Adipose tissue (tissue), 3 donors: ENCODE data around the gene SAP25. TPM values are rescaled to one million over a fixed set of nuclear protein-coding genes. Genes with fewer than 3 reads are reported as not detected.

Experiments
- H3K27ac ChIP-seq: one replicate; pipeline ENCODE4 v1.5.1; 2013; ENCODE audit warnings: low read depth, low read length
- WGBS, 3 donors: extraction: QIAGEN DNeasy Blood & Tissue Kit; methylation state at CpG; one replicate each; pipeline ENCODE4 v1.1.7; 2013; 5-methylcytosine and 5-hydroxymethylcytosine counted together
- polyA plus RNA-seq, 3 donors: library from polyadenylated mRNA; stranded (reverse); fragments of 200-250 nt; gene quantifications; one replicate each; pipeline ENCODE4 v1.2.3, GENCODE V29; 2013
- donor health status: healthy with polysubstance abuse.
- donor health status: Bipolar disorder and iron deficiency.
- donor health status: healthy.

Gene SAP25
- 1 to 10 TPM; 2.5 to 4.3 (median 2.9) TPM for polyA plus RNA-seq

DNA sequence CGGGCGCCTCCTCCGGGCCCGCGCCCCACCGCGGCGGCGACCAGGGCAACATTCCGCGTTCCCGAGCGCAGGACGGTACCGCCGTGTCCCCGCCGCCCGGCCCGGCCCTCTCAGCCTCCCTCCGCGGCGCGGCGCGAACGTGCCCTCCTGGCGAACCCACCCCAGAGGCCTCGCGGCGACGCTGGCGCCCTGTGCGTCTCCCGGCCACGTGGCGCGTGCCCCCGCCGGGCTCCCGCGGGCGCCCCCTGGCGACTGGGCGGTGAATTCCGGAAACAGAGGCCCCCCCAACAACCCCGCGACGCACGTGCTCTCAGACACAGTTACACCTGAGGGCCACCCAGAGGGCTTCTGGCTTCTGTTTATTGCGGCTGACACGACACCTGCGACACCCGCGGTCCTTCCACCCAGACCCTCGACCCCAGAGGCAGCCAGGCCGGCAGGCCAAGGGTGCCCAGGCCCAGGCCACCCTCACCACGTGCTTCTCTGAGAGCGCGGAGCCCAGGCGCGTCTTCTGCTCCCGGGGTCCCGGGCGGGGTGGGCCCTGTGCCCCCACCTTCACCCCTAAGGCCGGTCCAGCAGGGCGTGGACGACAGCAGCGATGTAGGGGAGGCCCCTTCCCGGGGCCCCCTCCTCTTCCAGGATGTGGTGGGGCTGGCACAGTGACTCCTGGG, at the start of gene SAP25:
Gene SAP25, minus strand, starts transcription at position 210 of the 671 bp plus-strand sequence. Its CDS starts 158 bp downstream, at position 52.
- 90 to 95% (median 95%) methylated on average over 65 to 70 of the region's 70 CpGs for WGBS, 3 donors

DNA sequence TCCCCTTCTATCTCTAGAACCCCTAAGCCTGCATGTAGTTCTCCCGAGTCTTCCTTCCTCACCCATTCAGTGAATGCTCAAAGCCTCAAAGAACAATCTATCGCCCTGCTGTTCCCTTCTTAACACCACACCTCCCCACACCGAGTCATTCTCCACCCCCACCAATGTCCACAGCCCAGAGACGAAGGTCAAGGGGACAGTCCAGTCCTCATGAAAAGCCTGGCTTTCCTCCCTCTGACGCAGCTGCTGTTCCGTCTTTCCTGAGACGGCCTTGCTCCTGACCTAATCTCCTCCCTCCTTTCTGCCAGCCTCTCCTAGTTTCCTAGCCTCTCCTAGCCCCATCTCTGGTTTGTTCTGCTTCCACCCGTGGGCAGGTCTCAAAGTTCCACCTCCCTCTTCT, 47.9 kb upstream of the SAP25 start:
- WGBS, 3 donors, result 54 to 83% (median 83%) methylated on average over 8 of the region's 8 CpGs
- no peak overlapping the region for H3K27ac ChIP-seq

More for the DNA sequence above, at the start of gene SAP25:
- no peak within 1 kb of the TSS for H3K27ac ChIP-seq

DNA sequence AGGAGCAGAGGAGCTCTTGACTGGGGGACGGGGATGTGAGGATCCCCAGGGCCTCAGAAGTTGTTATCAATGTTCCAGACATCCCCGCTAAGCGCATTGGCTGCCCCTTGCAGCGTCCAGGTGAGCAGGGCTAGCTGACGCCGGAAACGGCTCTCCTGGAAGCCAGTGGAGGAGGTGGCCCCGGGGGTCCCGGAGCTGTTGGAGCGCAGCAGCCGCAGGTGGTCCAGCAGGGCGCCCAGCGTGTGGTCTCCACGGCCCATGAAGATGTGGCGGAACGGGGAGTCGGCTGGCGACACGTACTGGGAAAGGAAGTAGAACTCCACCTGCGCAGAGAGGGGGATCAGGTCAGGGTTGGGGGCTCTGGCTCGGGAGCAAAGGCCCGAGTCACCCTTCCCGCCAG, 47.1 kb upstream of the SAP25 start:
- no peak overlapping the region for H3K27ac ChIP-seq
- WGBS, 3 donors, result 94 to 97% (median 95%) methylated on average over 23 of the region's 23 CpGs

DNA sequence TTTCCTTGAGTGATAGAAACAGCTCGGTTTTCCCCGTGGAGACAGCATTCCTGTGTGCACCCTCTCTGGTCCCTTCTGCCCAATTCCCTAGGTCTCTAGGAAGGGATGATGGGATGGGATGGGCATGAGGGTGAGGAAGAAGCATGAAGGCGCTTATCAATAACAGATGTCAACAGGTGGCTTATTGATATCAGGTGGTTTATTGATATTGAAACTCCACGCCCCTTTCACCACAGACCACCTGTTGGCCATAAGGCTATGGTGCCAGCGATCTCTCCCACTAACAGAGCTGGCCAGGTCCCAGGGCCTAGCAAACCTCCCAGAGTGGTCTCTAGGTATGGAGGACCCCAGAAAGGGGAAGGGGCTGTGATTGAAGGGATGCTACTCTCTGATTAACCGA, 46.5 kb upstream of the SAP25 start:
- no peak overlapping the region for H3K27ac ChIP-seq
- WGBS, 3 donors, result 92 to 95% (median 95%) methylated on average over 6 of the region's 6 CpGs

DNA sequence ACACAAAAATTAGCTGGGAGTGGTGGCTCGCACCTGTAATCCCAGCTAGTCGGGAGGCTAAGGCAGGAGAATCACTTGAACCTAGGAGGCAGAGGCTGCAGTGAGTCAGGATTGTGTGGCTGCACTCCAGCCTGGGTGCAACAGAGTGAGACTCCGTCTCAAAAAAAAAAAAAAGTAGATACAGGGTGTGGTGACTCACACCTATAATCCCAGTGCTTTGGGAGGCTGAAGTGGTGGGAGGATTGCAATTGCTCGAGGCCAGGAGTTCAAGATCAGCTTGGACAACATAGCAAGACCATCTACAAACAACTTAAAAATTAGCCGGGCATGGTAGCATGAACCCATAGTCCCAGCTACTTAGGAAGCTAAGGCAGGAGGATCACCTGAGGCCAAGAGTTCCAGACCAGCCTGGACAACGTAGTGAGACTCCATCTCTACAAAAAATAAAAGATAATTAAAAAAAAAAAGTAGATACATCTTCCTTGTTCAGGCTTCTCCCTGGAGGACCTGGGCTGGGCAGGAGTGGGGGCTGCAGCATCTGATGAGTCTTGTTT, 40.7 kb upstream of the SAP25 start:
- H3K27ac ChIP-seq, result no peak overlapping the region
- WGBS, 3 donors, result 79 to 96% (median 80%) methylated on average over 6 of the region's 6 CpGs

DNA sequence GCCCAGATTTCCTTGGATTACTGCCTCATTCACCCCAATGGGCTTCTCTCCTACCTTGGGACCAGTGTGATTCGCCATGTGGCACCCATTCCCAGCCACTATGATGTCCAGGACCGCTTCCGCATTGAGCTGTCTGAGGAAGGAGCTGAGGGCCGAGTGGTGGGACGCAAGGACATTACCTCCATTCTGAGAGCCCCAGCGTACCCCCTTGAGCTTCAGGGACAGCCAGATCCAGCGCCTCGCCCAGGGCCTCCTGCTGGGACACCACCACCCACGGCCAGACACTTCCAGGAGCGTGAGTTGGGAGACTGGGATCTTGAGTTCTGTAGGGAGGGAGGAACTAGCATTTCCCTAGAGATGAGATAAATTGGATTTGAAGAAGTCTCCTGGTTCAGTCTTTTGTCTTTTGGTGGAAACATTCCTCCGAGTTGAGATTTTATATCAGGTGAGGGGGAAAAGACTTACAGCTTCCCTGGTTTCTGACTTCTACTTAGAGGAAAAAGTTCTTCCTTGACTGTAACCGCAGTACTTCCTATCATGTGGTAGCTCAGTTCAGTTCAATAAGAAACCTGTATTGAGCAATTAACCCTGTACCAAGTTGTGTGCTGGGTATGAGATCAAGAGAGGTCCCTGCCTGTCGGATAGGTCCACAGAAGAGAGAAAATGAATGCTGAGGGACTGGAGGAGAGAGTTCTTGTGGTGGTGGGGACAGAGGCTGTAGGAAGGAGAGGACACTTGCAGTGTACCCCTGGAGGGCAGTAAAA, 39.9 kb upstream of the SAP25 start:
- 85 to 94% (median 85%) methylated on average over 13 of the region's 13 CpGs for WGBS, 3 donors
- no peak overlapping the region for H3K27ac ChIP-seq

DNA sequence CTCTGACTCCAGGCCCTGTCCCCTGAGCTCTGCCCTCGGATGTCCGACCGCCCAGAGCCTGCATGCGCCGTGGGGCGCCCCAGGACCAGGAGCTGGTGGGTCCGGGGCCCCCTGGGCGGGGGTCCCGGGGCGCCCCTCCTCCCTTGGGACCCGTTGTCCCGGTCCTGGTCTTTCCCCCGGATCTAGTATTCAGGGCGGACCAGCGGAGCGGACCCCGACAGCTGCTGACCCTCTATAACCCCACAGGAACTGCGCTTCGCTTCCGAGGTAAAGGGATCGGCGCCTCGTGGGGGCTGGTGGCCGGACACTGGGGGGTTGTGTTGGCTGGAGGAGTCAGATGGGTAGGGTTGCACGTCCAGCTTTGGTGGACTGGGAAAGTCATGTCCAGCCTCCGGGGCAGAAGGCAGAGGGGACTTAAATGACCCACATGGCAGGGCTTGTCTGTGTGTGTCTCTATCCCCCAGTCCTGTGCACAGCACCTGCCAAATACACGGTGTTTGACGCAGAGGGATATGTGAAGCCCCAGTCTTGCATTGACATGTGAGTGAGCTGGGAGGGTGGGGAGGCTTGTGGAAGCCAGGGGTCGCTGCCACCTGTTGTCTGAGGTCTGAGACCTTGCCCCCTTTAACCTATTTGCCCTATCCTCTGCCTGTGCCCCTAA, 39.2 kb upstream of the SAP25 start:
- WGBS, 3 donors, result 4 to 6% (median 5%) methylated on average over 23 to 29 of the region's 29 CpGs
- no peak overlapping the region for H3K27ac ChIP-seq

DNA sequence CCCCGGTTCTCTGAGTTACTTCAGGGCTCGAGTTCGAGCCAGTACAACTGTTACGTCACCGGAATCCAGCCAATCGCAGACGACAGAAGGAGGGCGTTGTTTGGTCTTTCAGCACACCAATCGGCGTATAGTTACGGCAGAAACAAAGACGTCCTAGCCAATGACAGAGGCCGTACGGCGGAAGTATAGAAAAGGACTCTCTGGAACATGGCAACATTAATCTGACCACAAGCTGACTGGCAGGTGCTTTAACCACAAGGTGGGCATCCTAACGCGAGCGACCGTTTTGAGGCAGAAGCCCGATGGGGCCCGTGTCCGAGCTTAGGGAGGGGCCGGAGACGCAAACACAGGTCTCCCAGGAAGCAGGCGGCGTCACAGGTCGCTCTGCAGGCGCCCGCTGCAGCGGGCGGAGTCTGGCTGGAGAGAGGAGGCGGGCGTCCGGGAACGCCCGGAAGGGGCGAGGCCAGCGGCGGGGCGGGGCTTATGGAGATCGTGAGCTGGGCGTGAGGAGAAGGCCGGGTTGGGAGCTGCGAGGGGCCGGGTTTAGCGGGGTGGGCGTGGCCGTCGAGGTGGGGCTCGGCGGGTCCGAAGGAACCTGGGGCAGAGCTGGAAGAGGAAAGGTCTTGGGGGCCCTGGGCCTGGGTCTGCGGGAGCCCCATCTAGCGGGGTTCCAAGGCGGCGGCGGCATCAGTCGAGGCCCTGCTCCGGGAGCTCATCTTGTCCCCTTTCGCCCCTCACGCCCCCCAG, 38.5 kb upstream of the SAP25 start, which contains the start of gene MOSPD3:
Gene MOSPD3, plus strand, starts transcription at position 558 of the 747 bp plus-strand sequence. CDS start 252 bp downstream, outside the sequence.
- H3K27ac ChIP-seq, result peak within 1 kb of the TSS; percentile 33
- WGBS, 3 donors, result 0 to 1% (median 0%) methylated on average over 54 to 61 of the region's 61 CpGs

DNA sequence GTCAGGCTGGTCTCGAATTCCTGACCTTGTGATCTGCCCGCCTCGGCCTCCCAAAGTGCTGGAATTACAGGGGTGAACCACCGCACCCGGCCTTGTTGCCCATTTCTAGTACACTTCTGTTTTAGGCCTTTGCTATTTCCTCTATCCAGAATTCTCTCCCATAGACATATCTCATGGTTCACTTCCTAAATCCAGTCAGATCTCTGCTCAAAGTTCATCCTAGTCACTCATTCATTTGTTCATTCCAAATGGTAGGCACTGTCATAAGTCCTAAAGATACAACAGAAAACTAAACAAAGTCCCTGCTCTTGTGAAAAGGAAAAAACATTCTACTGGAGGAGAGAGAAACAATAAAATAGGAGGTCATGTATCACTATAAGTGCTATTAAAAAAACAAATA, 36.3 kb upstream of the SAP25 start:
- no peak overlapping the region for H3K27ac ChIP-seq
- WGBS, 3 donors, result 89 to 94% (median 89%) methylated on average over 5 of the region's 5 CpGs

DNA sequence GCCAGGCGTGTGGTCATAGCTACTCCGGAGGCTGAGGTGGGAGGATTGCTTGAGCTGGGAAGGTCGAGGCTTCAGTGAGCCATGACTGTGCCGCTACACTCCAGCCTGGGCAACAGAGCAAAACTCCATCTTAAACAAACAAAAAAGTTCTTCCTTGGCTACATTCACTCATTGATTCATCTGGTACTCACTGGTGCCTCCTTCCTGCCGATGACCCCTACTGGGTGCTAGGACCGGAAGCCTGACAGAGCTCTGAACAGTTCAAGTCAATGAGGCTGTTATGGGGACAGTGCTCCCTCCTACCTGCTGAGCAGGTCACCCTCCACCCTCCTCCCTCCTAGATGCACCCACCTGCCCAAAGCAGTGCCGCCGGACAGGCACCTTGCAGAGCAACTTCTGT, 33.4 kb upstream of the SAP25 start:
- 91 to 93% (median 92%) methylated on average over 7 to 8 of the region's 8 CpGs for WGBS, 3 donors
- H3K27ac ChIP-seq, result no peak overlapping the region

DNA sequence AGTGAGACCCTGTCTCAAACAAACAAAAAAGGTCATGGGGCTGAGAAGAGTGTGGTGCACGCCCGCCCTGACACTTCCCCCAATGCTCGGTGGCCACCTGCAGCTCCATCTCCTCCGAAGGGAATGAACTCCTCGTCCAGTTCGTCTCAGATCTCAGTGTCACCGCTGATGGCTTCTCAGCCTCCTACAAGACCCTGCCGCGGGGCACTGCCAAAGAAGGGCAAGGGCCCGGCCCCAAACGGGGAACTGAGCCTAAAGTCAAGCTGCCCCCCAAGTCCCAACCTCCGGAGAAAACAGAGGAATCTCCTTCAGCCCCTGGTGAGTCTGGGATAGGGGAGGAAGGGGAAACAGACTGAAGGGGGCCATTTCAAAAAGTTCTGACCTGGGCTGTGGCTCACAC, 32.6 kb upstream of the SAP25 start:
- WGBS, 3 donors, result 88 to 94% (median 90%) methylated on average over 12 of the region's 12 CpGs
- no peak overlapping the region for H3K27ac ChIP-seq

DNA sequence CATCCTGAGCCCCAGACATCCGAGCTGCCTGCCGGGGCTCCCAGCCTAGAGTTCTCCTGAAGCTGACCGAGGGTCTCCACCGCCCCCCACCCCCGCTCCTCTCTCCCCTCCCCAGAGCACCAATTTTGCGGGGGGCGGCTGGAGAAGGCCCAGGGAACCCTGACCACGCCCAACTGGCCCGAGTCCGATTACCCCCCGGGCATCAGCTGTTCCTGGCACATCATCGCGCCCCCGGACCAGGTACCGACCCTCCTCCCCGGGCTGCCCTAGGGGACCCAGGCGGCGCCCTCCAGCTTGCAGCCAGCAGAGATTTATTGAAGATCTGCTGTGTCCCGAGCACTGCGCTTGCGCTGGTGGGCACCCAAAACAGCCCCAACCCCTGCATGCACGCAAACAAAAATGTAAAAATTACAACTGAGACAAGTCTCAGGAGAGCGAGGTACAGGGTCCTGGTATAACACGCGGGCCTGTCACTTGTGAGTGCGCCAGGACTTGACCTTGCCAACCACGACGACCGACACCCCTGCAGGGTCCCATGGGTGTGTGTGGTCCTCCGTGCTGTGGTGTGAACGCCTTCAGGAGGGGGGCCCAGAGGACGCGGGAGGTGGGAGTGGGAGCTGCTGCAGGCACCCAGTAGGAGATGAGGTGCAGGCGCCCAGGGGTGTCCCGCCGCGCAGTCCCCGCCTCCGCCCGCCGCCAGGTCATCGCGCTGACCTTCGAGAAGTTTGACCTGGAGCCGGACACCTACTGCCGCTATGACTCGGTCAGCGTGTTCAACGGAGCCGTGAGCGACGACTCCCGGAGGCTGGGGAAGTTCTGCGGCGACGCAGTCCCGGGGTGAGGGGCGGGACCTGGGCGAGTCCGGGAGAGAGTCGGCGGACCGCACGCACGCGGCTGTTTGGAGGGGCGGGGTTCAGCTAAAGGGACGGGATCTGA, 31.5 kb upstream of the SAP25 start:
- H3K27ac ChIP-seq, result no peak overlapping the region
- WGBS, 3 donors, result 13 to 29% (median 19%) methylated on average over 67 to 68 of the region's 68 CpGs

DNA sequence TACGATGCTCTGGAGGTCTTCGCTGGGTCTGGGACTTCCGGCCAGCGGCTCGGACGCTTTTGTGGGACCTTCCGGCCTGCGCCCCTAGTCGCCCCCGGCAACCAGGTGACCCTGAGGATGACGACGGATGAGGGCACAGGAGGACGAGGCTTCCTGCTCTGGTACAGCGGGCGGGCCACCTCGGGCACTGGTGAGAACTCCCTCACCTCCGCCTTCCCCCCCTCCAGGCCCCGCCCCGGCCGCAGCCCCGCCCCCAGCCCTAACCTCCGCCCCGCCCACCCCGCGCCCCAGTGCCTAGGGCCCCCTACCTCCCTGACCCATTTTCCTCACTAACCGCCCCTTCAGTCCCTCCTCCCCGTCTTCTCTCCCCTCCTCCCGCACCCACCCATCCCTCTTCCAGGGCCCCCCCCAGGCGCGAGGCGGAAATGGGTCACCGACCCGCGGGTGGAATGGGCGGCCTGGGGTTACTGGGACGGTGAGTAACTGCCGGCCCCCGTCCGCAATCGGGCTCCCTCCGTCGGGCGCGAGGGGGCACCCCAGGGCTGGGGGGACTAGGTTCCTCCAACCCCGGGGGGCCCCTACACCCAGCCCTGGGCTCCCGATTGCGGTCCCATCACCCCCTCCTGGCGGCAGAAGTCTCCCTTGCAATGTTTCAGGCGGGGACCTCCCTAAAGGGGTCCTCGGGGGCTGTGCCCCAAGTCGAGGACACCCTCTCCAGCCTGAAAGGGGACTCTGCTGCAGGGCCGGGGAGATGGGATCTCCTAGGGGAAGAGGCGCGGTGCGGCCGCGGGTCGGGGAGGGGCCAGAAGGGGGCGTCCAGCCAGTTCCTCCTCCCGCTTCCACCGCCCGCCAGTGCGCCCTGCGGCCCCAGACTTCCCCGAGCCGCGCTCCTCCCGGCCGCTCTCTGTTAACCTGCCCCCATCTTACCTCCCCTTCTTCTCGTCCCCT, 30.6 kb upstream of the SAP25 start:
- 1% methylated on average over 54 to 70 of the region's 70 CpGs for WGBS, 3 donors
- peak overlapping the region; percentile 11 for H3K27ac ChIP-seq

DNA sequence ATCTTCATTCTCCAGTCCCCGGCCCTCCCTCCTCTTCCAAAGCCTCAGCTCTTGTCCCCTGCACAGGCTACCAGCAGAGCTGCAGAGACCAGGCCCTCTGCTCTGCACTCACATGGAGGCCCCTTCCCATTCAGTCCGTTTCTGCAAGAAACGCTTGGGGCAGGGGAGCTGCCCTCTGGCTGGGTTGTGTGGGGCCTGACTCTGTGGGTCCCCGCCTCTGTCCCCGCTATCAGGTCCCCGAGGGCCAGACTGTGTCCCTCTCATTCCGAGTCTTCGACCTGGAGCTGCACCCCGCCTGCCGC, 30.0 kb upstream of the SAP25 start:
- 14 to 20% (median 16%) methylated on average over 10 of the region's 10 CpGs for WGBS, 3 donors
- H3K27ac ChIP-seq, result peak overlapping the region; percentile 11

DNA sequence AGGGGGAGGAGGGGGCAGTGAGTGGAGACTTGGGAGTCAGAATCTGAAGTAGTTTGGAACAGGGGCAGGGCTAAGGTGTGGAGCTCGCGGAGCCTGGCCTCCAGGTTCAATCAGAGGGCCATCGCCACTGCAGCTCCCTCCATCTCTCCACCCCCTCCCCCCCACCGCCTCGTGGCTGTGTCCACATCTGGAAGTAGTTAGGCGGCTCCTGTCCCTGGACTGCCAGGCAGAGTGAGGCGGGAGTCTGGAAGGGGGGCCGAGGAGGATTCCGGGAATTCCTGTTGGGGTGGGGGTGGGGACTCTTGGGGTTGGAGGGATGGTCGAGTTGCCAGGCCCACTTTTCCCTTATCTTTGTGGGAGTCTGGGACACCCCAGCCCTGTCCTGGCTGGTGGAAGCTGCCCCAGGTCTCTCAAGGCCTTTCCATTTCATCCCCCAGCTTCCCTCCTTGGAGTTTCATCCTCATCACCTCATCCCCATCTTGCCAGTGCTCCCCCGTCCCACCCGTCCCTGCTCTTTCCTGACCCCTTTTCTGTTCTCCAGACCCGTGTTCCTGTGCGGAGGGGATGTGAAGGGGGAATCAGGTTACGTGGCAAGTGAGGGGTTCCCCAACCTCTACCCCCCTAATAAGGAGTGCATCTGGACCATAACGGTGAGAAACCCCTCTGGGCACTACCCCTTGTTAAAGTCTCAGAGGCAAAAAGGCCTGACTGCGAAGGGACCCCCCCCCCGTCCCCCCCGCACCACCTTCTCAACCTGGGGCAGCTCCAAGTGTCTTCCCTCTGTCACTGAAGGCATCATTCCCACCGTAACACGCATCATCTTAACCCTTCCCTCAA, 29.4 kb upstream of the SAP25 start:
- H3K27ac ChIP-seq, result no peak overlapping the region
- 45 to 53% (median 50%) methylated on average over 19 to 21 of the region's 21 CpGs for WGBS, 3 donors

DNA sequence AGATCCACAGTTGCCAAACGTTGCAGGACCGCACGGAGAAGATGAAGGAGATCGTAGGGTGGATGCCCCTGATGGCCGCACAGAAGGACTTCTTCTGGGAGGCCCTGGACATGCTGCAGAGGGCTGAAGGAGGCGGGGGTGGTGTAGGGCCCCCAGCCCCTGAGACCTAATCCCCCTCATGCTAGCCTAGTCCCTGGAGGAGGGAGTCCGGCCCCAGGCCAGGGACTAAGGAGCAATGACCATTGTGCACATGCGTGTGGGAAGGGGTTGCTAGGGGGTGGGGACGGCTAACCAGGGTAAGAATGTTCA, 27.0 kb upstream of the SAP25 start:
- no peak overlapping the region for H3K27ac ChIP-seq
- WGBS, 3 donors, result 76 to 83% (median 80%) methylated on average over 9 of the region's 9 CpGs
